ENCODE results near the gene CDON.

GRCh38 chr11:126084608-126084912 is 21.9 kb upstream of the CDON start:
- no peak for TF ChIP-seq YY1 (IDR thresholded peaks at IDR 0.05; ENCODE audit: low read depth)
- no peak for TF ChIP-seq RAD21 (IDR thresholded peaks at IDR 0.05; ENCODE audit: low read depth)
- no peak for TF ChIP-seq CREB1 (IDR thresholded peaks at IDR 0.05; ENCODE audit: low read depth)
- TF ChIP-seq CEBPB (IDR thresholded peaks at IDR 0.05) = no peak

Measured in Ishikawa (cell line).